ENCODE measurements around the gene SPG7.

SPG7 gene

DNA sequence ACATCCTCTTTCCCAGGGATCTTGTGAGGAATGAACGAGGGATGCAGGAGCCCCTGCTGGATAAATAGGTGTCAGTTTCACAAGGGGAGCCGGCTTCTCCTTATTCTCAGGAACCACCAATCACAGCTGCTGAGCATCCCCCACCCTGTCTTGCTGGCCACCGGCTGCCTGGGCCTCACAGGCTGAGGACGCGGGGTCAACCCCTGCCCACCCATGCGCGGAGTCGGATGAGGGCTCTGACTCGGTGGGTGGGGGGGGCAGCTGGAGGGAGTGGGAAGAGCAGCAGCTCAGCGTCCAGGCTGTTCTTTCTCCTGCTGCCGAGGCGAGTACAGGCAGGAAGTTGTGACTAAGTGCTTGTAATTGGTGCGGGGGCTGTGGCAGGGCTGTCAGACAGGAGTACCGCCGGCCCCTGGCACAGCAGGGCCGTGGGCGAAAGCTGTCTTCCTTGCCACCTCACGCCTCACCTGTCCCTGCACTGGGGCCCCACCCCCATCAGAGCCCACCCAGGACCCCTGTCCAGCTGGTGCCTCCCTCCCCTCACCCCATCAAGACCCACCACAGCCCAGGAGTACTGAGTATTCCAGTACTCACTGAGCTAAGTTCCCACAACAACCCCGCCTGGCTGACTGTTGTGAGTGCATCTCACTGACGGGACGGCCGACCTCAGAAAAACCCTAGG is 94.2 kb downstream of the SPG7 start:
- peak; percentile 87 for DNase-seq
- in situ Hi-C loops (cut with HindIII; ENCODE audit: low pct_ligation_motif_present, low pct_unique_long_range_greater_than_20kb, low sequenced_read_pairs), result no loop called here

GRCh38 chr16:89602952-89603590 is 94.9 kb downstream of the SPG7 start:
- DNase-seq, result no peak
- in situ Hi-C loops (cut with HindIII; ENCODE audit: low pct_ligation_motif_present, low pct_unique_long_range_greater_than_20kb, low sequenced_read_pairs), result no loop called here

- DNase-seq, result no peak
- in situ Hi-C loops (cut with HindIII; ENCODE audit: low pct_ligation_motif_present, low pct_unique_long_range_greater_than_20kb, low sequenced_read_pairs), result no loop called here
Observed at GRCh38 chr16:89604764-89605163, 96.6 kb downstream of the SPG7 start.

DNA sequence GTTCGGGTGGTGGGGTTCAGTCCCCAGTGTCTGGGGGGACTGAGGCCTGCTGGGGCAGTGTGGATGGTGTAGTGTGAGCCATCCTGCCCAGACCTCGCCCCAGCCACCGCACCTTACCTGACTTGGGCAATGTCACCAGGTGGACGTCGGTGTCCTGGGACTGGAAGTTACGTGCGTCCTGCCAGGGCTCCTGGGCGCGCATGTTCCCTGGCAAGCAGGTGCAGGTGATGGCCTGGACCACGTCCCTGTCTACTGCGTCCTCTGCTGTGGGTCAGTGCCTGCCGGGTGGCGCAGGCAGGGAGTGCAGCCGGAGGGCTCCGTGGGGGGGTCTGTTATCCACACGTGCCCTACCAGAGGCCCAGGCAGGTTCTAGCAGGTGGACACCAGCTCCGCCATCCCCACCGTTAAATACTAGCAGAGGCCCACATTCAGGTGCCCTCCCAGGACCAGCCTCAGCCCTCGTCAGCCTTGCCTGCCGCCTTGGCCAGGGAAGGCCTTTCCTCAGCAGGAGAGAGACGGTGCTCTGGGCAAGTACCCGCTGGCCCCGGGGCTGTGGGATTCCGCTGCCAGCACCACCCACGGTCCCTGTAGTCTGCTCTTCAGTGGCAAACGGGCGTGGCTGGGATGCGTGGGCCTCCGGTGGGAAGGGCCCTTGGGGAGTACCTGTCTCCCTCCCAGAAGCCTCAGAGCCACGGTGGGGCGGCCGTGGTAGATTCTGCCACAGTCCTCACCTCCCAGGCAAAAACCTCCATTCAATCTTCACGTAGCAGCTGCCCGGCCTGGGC is 97.2 kb downstream of the SPG7 start:
- DNase-seq, result no peak
- in situ Hi-C loops (cut with HindIII; ENCODE audit: low pct_ligation_motif_present, low pct_unique_long_range_greater_than_20kb, low sequenced_read_pairs), result no loop called here

- DNase-seq, result no peak
- in situ Hi-C loops (cut with HindIII; ENCODE audit: low pct_ligation_motif_present, low pct_unique_long_range_greater_than_20kb, low sequenced_read_pairs), result no loop called here
Observed at GRCh38 chr16:89606006-89606405, 97.8 kb downstream of the SPG7 start.
